B cell (primary cell): ENCODE data around the gene GNPDA1. TPM values are rescaled to one million over a fixed set of nuclear protein-coding genes. Genes with fewer than 3 reads are reported as not detected.

Experiments used
- ATAC-seq: fragments of 200-7000 bp; cut with Tn5 transposase; one replicate; pipeline ENCODE4 v1.10.0; 2021; ENCODE audit warnings: low read depth, mild to moderate bottlenecking, moderate number of reproducible peaks, moderate library complexity
- CTCF ChIA-PET: fragments of 350-600 bp; sonication (Branson Sonifier 250); formaldehyde crosslinking; loops from one replicate; lab custom pipeline; 2021; ENCODE audit warnings: antibody characterized with exemption, inconsistent platforms; lab: Charles Lee
- POLR2A ChIA-PET: fragments of 350-600 bp; sonication (Branson Sonifier 250); formaldehyde crosslinking; loops from one replicate; lab custom pipeline; 2021; ENCODE audit warnings: antibody characterized with exemption; lab: Charles Lee
- DNase-seq: peaks from one replicate; pipeline ENCODE4 v3.0.0; 2013
- H2AFZ ChIP-seq: 2 replicates; pipeline ENCODE4 v1.6.1; 2012; ENCODE audit warnings: mild to moderate bottlenecking, low read depth, low read length; ENCODE audit not compliant: insufficient read depth, poor library complexity, severe bottlenecking
- H3K27ac ChIP-seq, 2 donors: 1 replicate in 1 of 2; 2 replicates in 1 of 2; pipeline ENCODE4 v1.5.1; 2012 to 2013; ENCODE audit warnings: low read length in 2 of 2, mild to moderate bottlenecking in 2 of 2, moderate library complexity in 1 of 2
- H3K27me3 ChIP-seq, 4 experiments: fragments of 200-600 bp in 1 of 4; sonication (generic) in 1 of 4; replicated peaks in 1 of 4; 1 replicate in 2 of 4; 2 replicates in 2 of 4; pipeline versions ENCODE4 v1.6.1 to v1.7.0; 2013 to 2016; ENCODE audit warnings: low read length in 3 of 4, mild to moderate bottlenecking in 2 of 4, mixed read lengths in 1 of 4, moderate library complexity in 1 of 4; ENCODE audit not compliant: insufficient read depth in 4 of 4, control insufficient read depth in 3 of 4; ENCODE audit errors: control extremely low read depth in 1 of 4
- H3K36me3 ChIP-seq, 2 experiments: replicated peaks in 1 of 2; 1 replicate in 1 of 2; 2 replicates in 1 of 2; pipeline versions ENCODE4 v1.6.1 to v1.7.1; 2013; ENCODE audit warnings: low read length in 1 of 2; ENCODE audit not compliant: insufficient read depth in 2 of 2, control insufficient read depth in 1 of 2; ENCODE audit errors: control extremely low read depth in 1 of 2, extremely low read depth in 1 of 2
- H3K4me1 ChIP-seq, 2 donors: fragments of 200-600 bp in 1 of 2; sonication (generic) in 1 of 2; 1 replicate in 1 of 2; 2 replicates in 1 of 2; pipeline versions ENCODE4 v1.5.1 to v1.6.1; 2013 to 2017; ENCODE audit warnings: low read length in 2 of 2; ENCODE audit not compliant: control insufficient read depth in 2 of 2, insufficient read depth in 2 of 2
- H3K4me2 ChIP-seq: replicated peaks from 2 replicates; pipeline ENCODE3; 2012; ENCODE audit warnings: mild to moderate bottlenecking, low read depth, low read length; ENCODE audit not compliant: poor library complexity, severe bottlenecking
- H3K4me3 ChIP-seq, 5 experiments: fragments of 200-600 bp in 1 of 5; sonication (generic) in 1 of 5; 1 replicate in 3 of 5; 2 replicates in 2 of 5; pipeline versions ENCODE4 v1.5.1 to v1.7.0; 2011 to 2016; ENCODE audit warnings: low read length in 4 of 5, mild to moderate bottlenecking in 4 of 5, low read depth in 2 of 5, control low read depth in 1 of 5, moderate library complexity in 1 of 5; ENCODE audit not compliant: insufficient read depth in 1 of 5; ENCODE audit errors: control extremely low read depth in 1 of 5, extremely low read depth in 1 of 5
- H3K79me2 ChIP-seq: fragments of 200-600 bp; sonication (generic); one replicate; pipeline ENCODE4 v1.6.0; 2016; ENCODE audit warnings: low read length; ENCODE audit not compliant: control insufficient read depth, insufficient read depth
- H3K9ac ChIP-seq: fragments of 200-600 bp; sonication (generic); 2 replicates; pipeline ENCODE4 v1.6.1; 2017; ENCODE audit warnings: mild to moderate bottlenecking, low read length, moderate library complexity
- H3K9me3 ChIP-seq, 3 donors: one replicate each; pipeline versions ENCODE4 v1.6.1 to v1.7.1; 2013; ENCODE audit warnings: low read length in 2 of 3; ENCODE audit not compliant: control insufficient read depth in 2 of 3, insufficient read depth in 1 of 3; ENCODE audit errors: control extremely low read depth in 1 of 3
- H4K20me1 ChIP-seq: 2 replicates; pipeline ENCODE4 v1.6.0; 2012; ENCODE audit warnings: mild to moderate bottlenecking, low read length; ENCODE audit not compliant: insufficient read depth, control insufficient read depth, poor library complexity, severe bottlenecking
- H3K27ac Mint-ChIP-seq: one replicate; pipeline ENCODE4 v1.8.0; 2021; ENCODE audit warnings: mixed read lengths
- H3K27me3 Mint-ChIP-seq: one replicate; pipeline ENCODE4 v1.8.0; 2021; ENCODE audit warnings: mixed read lengths
- H3K4me1 Mint-ChIP-seq: one replicate; pipeline ENCODE4 v1.8.0; 2021; ENCODE audit warnings: mixed read lengths
- H3K4me3 Mint-ChIP-seq: one replicate; pipeline ENCODE4 v1.8.0; 2021; ENCODE audit warnings: mixed read lengths
- H3K9me3 Mint-ChIP-seq: one replicate; pipeline ENCODE4 v1.8.0; 2022; ENCODE audit warnings: mixed read lengths; ENCODE audit not compliant: insufficient read depth
- CTCF ChIP-seq: fragments of 200-600 bp; IDR thresholded peaks from one replicate; pipeline ENCODE4 v1.8.0; 2022; ENCODE audit warnings: antibody characterized with exemption, mild to moderate bottlenecking
- EZH2 ChIP-seq: IDR thresholded peaks from 2 replicates; pipeline ENCODE4 v1.6.1; 2012; ENCODE audit warnings: borderline replicate concordance, low read depth, mild to moderate bottlenecking, moderate library complexity, low read length; ENCODE audit not compliant: insufficient read depth, poor library complexity, severe bottlenecking
- WGBS: methylation state at CpG from one replicate; pipeline ENCODE4 v1.1.5; 2013; ENCODE audit warnings: missing lambda C conversion rate; ENCODE audit not compliant: insufficient coverage; 5-methylcytosine and 5-hydroxymethylcytosine counted together
- intact Hi-C: fragments of 100-400 bp; cut with micrococcal nuclease; formaldehyde crosslinking; loops from one replicate; pipeline ENCODE4 v1.10.0; 2022
- polyA plus RNA-seq: library from polyadenylated mRNA; depleted of rRNA; stranded (reverse); fragments of >200 nt; gene quantifications from 2 replicates; pipeline ENCODE4 v1.2.3, GENCODE V29; 2012
- total RNA-seq, 2 donors: library from RNA; stranded (reverse); fragments of 120-200 nt in 1 of 2; gene quantifications; 1 replicate in 1 of 2; 2 replicates in 1 of 2; pipeline versions ENCODE4 v1.2.3 to v1.2.4, GENCODE V29; 2013 to 2022

GNPDA1 gene
- total and polyA plus RNA-seq, 2 donors (not counting 1 experiment from before 2014, with no cell fraction given), result 3.1 to 12.1 TPM

GRCh38 chr5:142023836-142024235, 11.0 kb upstream of the GNPDA1 start:
- H3K4me1 Mint-ChIP-seq, result peaks cover 12% of the 10 kb centered on the region
- peaks cover 5 to 7% (median 6%) of the 10 kb centered on the region in 3 donors for H3K9me3 ChIP-seq
- intact Hi-C loops, result loop anchor here (2.0 kb wide), 1 partner anchor 99 kb away; no protein-coding TSS in a partner anchor
- 93% methylated on average over 2 of the region's 6 CpGs for WGBS
- no peaks in the 10 kb centered on the region for H3K79me2 ChIP-seq
- TF ChIP-seq EZH2 (no peak), CTCF (no peak)
- H3K4me3 Mint-ChIP-seq, result no peak overlapping the region
- DNase-seq (no peak), ATAC-seq (no peak)
- no peak overlapping the region for H3K4me2 ChIP-seq
- CTCF ChIA-PET, result interaction anchor here (0.6 to 3.4 kb wide), 3 partner anchors 10 to 332 kb away, joined by 4 to 40 read pairs (median 4); partner anchors contain the start of gene GNPDA1
- H2AFZ ChIP-seq, result no peak overlapping the region
- POLR2A ChIA-PET, result no interaction called here
- no peaks in the 10 kb centered on the region for H4K20me1 ChIP-seq
- peaks cover 6% of the 10 kb centered on the region for H3K9me3 Mint-ChIP-seq
- H3K27ac ChIP-seq, result no peak overlapping the region
- no peak overlapping the region for H3K9ac ChIP-seq
- H3K27ac Mint-ChIP-seq, result no peak overlapping the region
- peaks cover 8 to 9% of the 10 kb centered on the region in 2 donors for H3K4me1 ChIP-seq
- no peak overlapping the region for H3K4me3 ChIP-seq
- H3K36me3 ChIP-seq, result no peaks in the 10 kb centered on the region
- H3K27me3 ChIP-seq, result peaks cover 0 to 9% (median 3%) of the 10 kb centered on the region in 4 experiments
- H3K27me3 Mint-ChIP-seq, result peaks cover 26% of the 10 kb centered on the region

- TF ChIP-seq EZH2 (no peak), CTCF (no peak)
- DNase-seq (no peak), ATAC-seq (no peak)
- CTCF ChIA-PET, result interaction anchor here (0.6 to 1.2 kb wide), 2 partner anchors 123 to 700 kb away, joined by 3 read pairs; partner anchors contain the start of gene TAF7
- H3K9ac ChIP-seq, result no peak overlapping the region
- Mint-ChIP-seq H3K4me1 (peaks cover 34% of the 10 kb centered on the region), H3K27me3 (peaks cover 31% of the 10 kb centered on the region), H3K9me3 (peaks cover 6% of the 10 kb centered on the region), H3K4me3 (no peak overlapping the region), H3K27ac (no peak overlapping the region)
- WGBS, result no CpG with 5 or more reads among the region's 1 CpG
- H2AFZ ChIP-seq, result no peak overlapping the region
- H3K4me1 ChIP-seq, result peaks cover 25 to 26% of the 10 kb centered on the region in 2 donors
- H3K27ac ChIP-seq, result no peak overlapping the region
- no peaks in the 10 kb centered on the region for H3K36me3 ChIP-seq
- H3K4me3 ChIP-seq, result no peak overlapping the region
- no peaks in the 10 kb centered on the region for H3K79me2 ChIP-seq
- H3K4me2 ChIP-seq, result no peak overlapping the region
- no peaks in the 10 kb centered on the region for H4K20me1 ChIP-seq
- peaks cover 0 to 9% (median 3%) of the 10 kb centered on the region in 4 experiments for H3K27me3 ChIP-seq
- H3K9me3 ChIP-seq, result peaks cover 5 to 7% (median 6%) of the 10 kb centered on the region in 3 donors
- intact Hi-C loops, result no loop called here
- POLR2A ChIA-PET, result interaction anchor here (0.6 kb wide), 1 partner anchor 98 kb away, joined by 3 read pairs; no protein-coding TSS in a partner anchor
Observed at GRCh38 chr5:142020122-142020659, 7.4 kb upstream of the GNPDA1 start.
